Transverse colon (tissue), 4 donors: ENCODE measurements around the gene NFKBIZ. TPM values are rescaled to one million over a fixed set of nuclear protein-coding genes. Genes with fewer than 3 reads are reported as not detected.
A peak's percentile ranks its signal among the peaks of the same experiment; 100 is the strongest.

Source experiments
- DNase-seq: peaks from one replicate; pipeline ENCODE4 v3.0.0-alpha.2; 2019
- H3K27ac ChIP-seq, 4 donors: fragments of 200-600 bp; sonication (generic); 2 replicates each; pipeline ENCODE4 v1.5.1; 2016 to 2018; ENCODE audit warnings: inconsistent platforms in 4 of 4
- H3K27me3 ChIP-seq: fragments of 200-600 bp; sonication (generic); 2 replicates; pipeline ENCODE4 v1.5.1; 2017; ENCODE audit warnings: inconsistent platforms
- H3K36me3 ChIP-seq, 4 donors: fragments of 200-600 bp; sonication (generic); 2 replicates each; pipeline ENCODE4 v1.5.1; 2017 to 2019; ENCODE audit warnings: inconsistent platforms in 4 of 4
- H3K4me1 ChIP-seq, 4 donors: fragments of 200-600 bp; sonication (generic); 2 replicates each; pipeline ENCODE4 v1.5.1; 2017 to 2020; ENCODE audit warnings: inconsistent platforms in 4 of 4
- H3K4me3 ChIP-seq, 4 donors: fragments of 200-600 bp; sonication (generic); 1 replicate in 1 of 4; 2 replicates in 3 of 4; pipeline versions ENCODE4 v1.5.1 to v1.6.1; 2017 to 2019; ENCODE audit warnings: inconsistent platforms in 4 of 4
- H3K9me3 ChIP-seq, 2 donors: fragments of 200-600 bp; sonication (generic); 2 replicates each; pipeline ENCODE4 v1.5.1; 2017 to 2019; ENCODE audit warnings: inconsistent platforms in 2 of 2
- CTCF ChIP-seq, 5 experiments: fragments of 200-600 bp in 3 of 5; fragments of 450-650 bp in 2 of 5; sonication (generic) in 3 of 5; IDR thresholded peaks; 1 replicate in 2 of 5; 2 replicates in 3 of 5; pipeline ENCODE4 v1.5.1; 2016 to 2017; ENCODE audit warnings: antibody characterized with exemption in 5 of 5, inconsistent platforms in 3 of 5, mild to moderate bottlenecking in 2 of 5, moderate library complexity in 1 of 5
- EP300 ChIP-seq: sonication (generic); formaldehyde crosslinking; IDR thresholded peaks from one replicate; pipeline ENCODE4 v1.6.1; 2017; ENCODE audit warnings: antibody characterized with exemption, low read depth
- POLR2A ChIP-seq: fragments of 450-650 bp; IDR thresholded peaks from one replicate; pipeline ENCODE4 v1.6.1; 2016; ENCODE audit warnings: antibody characterized with exemption, mild to moderate bottlenecking, moderate library complexity
- POLR2AphosphoS5 ChIP-seq, 3 donors: sonication (generic); formaldehyde crosslinking; IDR thresholded peaks; one replicate each; pipeline ENCODE4 v1.6.1; 2016; ENCODE audit warnings: antibody characterized with exemption in 3 of 3
- WGBS, 2 donors: methylation state at CpG; one replicate each; pipeline ENCODE4 v1.1.5; 2018; ENCODE audit warnings: low coverage in 1 of 2; 5-methylcytosine and 5-hydroxymethylcytosine counted together
- in situ Hi-C, 4 donors: fragments of 200-750 bp; cut with MboI; loops; one replicate each; pipeline versions ENCODE4 v1.15.0 to v1.15.1; 2017; ENCODE audit warnings: low sequenced_read_pairs in 3 of 4, low pct_ligation_motif_present in 1 of 4, low pct_unique_long_range_greater_than_20kb in 1 of 4
- intact Hi-C: fragments of 100-400 bp; cut with DNase I; formaldehyde crosslinking; loops from one replicate; pipeline ENCODE4 v1.15.1; 2023; ENCODE audit warnings: low total_unique reads
- total RNA-seq, 4 donors: library from RNA; depleted of rRNA; stranded (reverse); fragments of >200 nt; gene quantifications; one replicate each; pipeline ENCODE4 v1.1.0, GENCODE V29; 2016

The NFKBIZ gene
- total RNA-seq, 4 donors from 2014 or later: 92.4 to 333 (median 176) TPM

- no peaks in the 10 kb centered on the region for H3K27me3 ChIP-seq
- in situ Hi-C loops: no loop called here
- TF ChIP-seq POLR2AphosphoS5 (IDR thresholded peaks at IDR 0.05): peak in 2 of 3 donors; percentile 44 to 71
- no peak for TF ChIP-seq POLR2A
- H3K4me3 ChIP-seq: peak overlapping the region in 1 of 4 donors; percentile 16
- peaks cover 2 to 75% (median 37%) of the 10 kb centered on the region in 4 donors for H3K36me3 ChIP-seq
- WGBS, 2 donors: 37 to 60% methylated on average over 2 of the region's 2 CpGs
- no peaks in the 10 kb centered on the region for H3K9me3 ChIP-seq
- peak overlapping the region; percentile 53 to 100 (median 99) for H3K27ac ChIP-seq
- DNase-seq: no peak
- H3K4me1 ChIP-seq: peaks cover 5 to 70% (median 32%) of the 10 kb centered on the region in 4 donors
- intact Hi-C loops: loop anchor here (10.0 kb wide), 1 partner anchor 50 kb away; no protein-coding TSS in a partner anchor
These were observed 5.4 kb downstream of the NFKBIZ start for GRCh38 chr3:101854608-101855304.

GRCh38 chr3:101857301-101857741 is 8.0 kb downstream of the NFKBIZ start:
- H3K36me3 ChIP-seq: peaks cover 2 to 85% (median 42%) of the 10 kb centered on the region in 4 donors
- H3K9me3 ChIP-seq: no peaks in the 10 kb centered on the region
- DNase-seq: no peak
- H3K4me3 ChIP-seq: no peak overlapping the region
- peak overlapping the region in 2 of 4 donors; percentile 15 to 36 for H3K27ac ChIP-seq
- TF ChIP-seq CTCF (IDR thresholded peaks at IDR 0.05): no peak
- TF ChIP-seq POLR2AphosphoS5 (IDR thresholded peaks at IDR 0.05): peak in 2 of 3 donors; percentile 38 to 49
- no peak for TF ChIP-seq POLR2A
- TF ChIP-seq EP300: no peak
- in situ Hi-C loops (no loop called here), intact Hi-C loops (loop anchor here (10.0 kb wide), 1 partner anchor 53 kb away; no protein-coding TSS in a partner anchor)
- H3K4me1 ChIP-seq: peaks cover 5 to 58% (median 30%) of the 10 kb centered on the region in 4 donors
- WGBS, 2 donors: 84 to 95% methylated on average over 4 to 8 of the region's 8 CpGs
- H3K27me3 ChIP-seq: no peaks in the 10 kb centered on the region

- intact Hi-C loops: loop anchor here (10.0 kb wide), 1 partner anchor 54 kb away; no protein-coding TSS in a partner anchor
- peaks cover 3 to 46% (median 23%) of the 10 kb centered on the region in 4 donors for H3K4me1 ChIP-seq
- no peak overlapping the region for H3K4me3 ChIP-seq
These were observed 9.2 kb downstream of the NFKBIZ start for GRCh38 chr3:101858464-101859030.

GRCh38 chr3:101859882-101860448 is 10.7 kb downstream of the NFKBIZ start:
- H3K27me3 ChIP-seq: no peaks in the 10 kb centered on the region
- H3K27ac ChIP-seq: no peak overlapping the region
- no peaks in the 10 kb centered on the region for H3K9me3 ChIP-seq
- intact Hi-C loops (loop anchor here (10.0 kb wide), 1 partner anchor 55 kb away; no protein-coding TSS in a partner anchor), in situ Hi-C loops (no loop called here)
- H3K36me3 ChIP-seq: peaks cover 2 to 58% (median 31%) of the 10 kb centered on the region in 4 donors
- peaks cover 3 to 31% (median 16%) of the 10 kb centered on the region in 4 donors for H3K4me1 ChIP-seq
- WGBS, 2 donors: 88 to 90% methylated on average over 4 to 5 of the region's 5 CpGs
- no peak for DNase-seq
- no peak overlapping the region for H3K4me3 ChIP-seq
- TF ChIP-seq POLR2AphosphoS5 (IDR thresholded peaks at IDR 0.05): no peak
- no peak for TF ChIP-seq CTCF (IDR thresholded peaks at IDR 0.05)
- TF ChIP-seq POLR2A: no peak
- no peak for TF ChIP-seq EP300

More at GRCh38 chr3:101858464-101859030, 9.2 kb downstream of the NFKBIZ start:
- DNase-seq: no peak
- in situ Hi-C loops: no loop called here
- Histone ChIP-seq H3K9me3 (no peaks in the 10 kb centered on the region), H3K27ac (no peak overlapping the region), H3K36me3 (peaks cover 2 to 72% (median 38%) of the 10 kb centered on the region in 4 donors), H3K27me3 (no peaks in the 10 kb centered on the region)
- 76 to 83% methylated on average over 4 of the region's 4 CpGs for WGBS, 2 donors
- TF ChIP-seq POLR2A (no peak), POLR2AphosphoS5 (IDR thresholded peaks at IDR 0.05) (no peak), EP300 (no peak), CTCF (IDR thresholded peaks at IDR 0.05) (no peak)
